Erythroblast (primary cell): ENCODE results near the gene CLNK.

Experiments
- GATA1 ChIP-seq: IDR thresholded peaks from 2 replicates; pipeline ENCODE4 v1.6.1; 2011; ENCODE audit warnings: low read depth, mild to moderate bottlenecking, control low read depth, low read length, moderate library complexity
- POLR2A ChIP-seq: IDR thresholded peaks from 2 replicates; pipeline ENCODE4 v1.6.1; 2011; ENCODE audit warnings: mild to moderate bottlenecking, low read length

GRCh38 chr4:10454121-10454520 is 230.4 kb downstream of the CLNK start:
- TF ChIP-seq POLR2A (no peak), GATA1 (no peak)
